ENCODE data around the gene CPLX4. TPM values are rescaled to one million over a fixed set of nuclear protein-coding genes. Genes with fewer than 3 reads are reported as not detected.

The CPLX4 gene
- total RNA-seq, 6 donors from 2014 or later: not detected

DNA sequence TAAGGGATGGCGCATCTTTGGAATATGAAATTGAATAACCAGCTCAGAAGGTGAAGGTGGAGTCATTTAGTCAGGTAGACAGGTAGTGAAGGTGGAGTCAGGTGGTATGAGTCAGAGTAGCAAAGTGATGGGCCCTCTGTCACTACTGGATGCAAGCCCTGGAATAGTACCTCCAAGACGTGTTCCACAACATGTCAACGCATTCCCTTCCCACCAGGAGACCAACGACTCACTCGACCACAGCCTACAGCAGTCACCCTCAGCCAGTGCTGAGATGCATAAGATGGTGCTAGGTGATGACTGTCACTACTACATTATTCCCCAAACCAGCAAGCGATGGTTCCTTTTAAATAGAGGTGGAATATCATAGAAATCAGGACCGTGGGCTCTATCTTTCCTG is 6.8 kb downstream of the CPLX4 start:
- no peaks in the 10 kb centered on the region for H3K36me3 ChIP-seq
- H3K9me3 ChIP-seq: no peaks in the 10 kb centered on the region
- ATAC-seq (ENCODE audit: low FRiP score in 2 of 2) (no peak), DNase-seq (no peak)
- H3K4me1 ChIP-seq: peaks cover 3 to 11% (median 7%) of the 10 kb centered on the region in 4 donors
- H3K27ac ChIP-seq: no peak overlapping the region
- no peak overlapping the region for H3K4me3 ChIP-seq
- no peaks in the 10 kb centered on the region for H3K27me3 ChIP-seq
- 80 to 89% methylated on average over 7 of the region's 7 CpGs for WGBS, 2 donors
- TF ChIP-seq POLR2AphosphoS5 (IDR thresholded peaks at IDR 0.05) (no peak), POLR2A (IDR thresholded peaks at IDR 0.05) (no peak), EP300 (IDR thresholded peaks at IDR 0.05) (no peak)
- TF ChIP-seq, protein P1, sequence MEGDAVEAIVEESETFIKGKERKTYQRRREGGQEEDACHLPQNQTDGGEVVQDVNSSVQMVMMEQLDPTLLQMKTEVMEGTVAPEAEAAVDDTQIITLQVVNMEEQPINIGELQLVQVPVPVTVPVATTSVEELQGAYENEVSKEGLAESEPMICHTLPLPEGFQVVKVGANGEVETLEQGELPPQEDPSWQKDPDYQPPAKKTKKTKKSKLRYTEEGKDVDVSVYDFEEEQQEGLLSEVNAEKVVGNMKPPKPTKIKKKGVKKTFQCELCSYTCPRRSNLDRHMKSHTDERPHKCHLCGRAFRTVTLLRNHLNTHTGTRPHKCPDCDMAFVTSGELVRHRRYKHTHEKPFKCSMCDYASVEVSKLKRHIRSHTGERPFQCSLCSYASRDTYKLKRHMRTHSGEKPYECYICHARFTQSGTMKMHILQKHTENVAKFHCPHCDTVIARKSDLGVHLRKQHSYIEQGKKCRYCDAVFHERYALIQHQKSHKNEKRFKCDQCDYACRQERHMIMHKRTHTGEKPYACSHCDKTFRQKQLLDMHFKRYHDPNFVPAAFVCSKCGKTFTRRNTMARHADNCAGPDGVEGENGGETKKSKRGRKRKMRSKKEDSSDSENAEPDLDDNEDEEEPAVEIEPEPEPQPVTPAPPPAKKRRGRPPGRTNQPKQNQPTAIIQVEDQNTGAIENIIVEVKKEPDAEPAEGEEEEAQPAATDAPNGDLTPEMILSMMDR (IDR thresholded peaks at IDR 0.05): no peak

DNA sequence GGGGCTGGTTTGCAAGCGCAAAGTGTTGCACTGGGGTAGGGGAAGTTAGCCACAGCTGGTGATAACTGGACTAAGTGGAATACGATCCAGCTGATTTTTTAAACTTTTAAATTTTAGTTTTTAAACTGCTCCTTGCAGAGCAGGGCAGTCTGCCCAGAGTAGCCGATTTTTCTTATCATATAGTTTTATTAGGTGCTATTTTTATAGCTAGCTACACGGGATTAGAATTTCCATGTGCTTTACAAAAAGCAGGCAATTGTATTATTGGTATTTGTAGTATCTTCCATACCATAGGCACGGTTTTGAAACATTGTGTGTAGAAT is 9.6 kb downstream of the CPLX4 start:
- DNase-seq: no peak
- no peak overlapping the region for H3K27ac ChIP-seq
- H3K9me3 ChIP-seq: no peaks in the 10 kb centered on the region
- peak overlapping the region in 3 of 4 donors; percentile 19 to 40 (median 30) for H3K4me3 ChIP-seq
- no peaks in the 10 kb centered on the region for H3K27me3 ChIP-seq
- H3K4me1 ChIP-seq: peaks cover 3 to 11% (median 7%) of the 10 kb centered on the region in 4 donors
- ATAC-seq (ENCODE audit: low FRiP score in 2 of 2): no peak
- 16 to 18% methylated on average over 5 of the region's 5 CpGs for WGBS, 2 donors
- H3K36me3 ChIP-seq: no peaks in the 10 kb centered on the region
- TF ChIP-seq, protein P1 (IDR thresholded peaks at IDR 0.05): no peak
- TF ChIP-seq EP300 (IDR thresholded peaks at IDR 0.05) (no peak), POLR2AphosphoS5 (IDR thresholded peaks at IDR 0.05) (no peak), POLR2A (IDR thresholded peaks at IDR 0.05) (no peak)

DNA sequence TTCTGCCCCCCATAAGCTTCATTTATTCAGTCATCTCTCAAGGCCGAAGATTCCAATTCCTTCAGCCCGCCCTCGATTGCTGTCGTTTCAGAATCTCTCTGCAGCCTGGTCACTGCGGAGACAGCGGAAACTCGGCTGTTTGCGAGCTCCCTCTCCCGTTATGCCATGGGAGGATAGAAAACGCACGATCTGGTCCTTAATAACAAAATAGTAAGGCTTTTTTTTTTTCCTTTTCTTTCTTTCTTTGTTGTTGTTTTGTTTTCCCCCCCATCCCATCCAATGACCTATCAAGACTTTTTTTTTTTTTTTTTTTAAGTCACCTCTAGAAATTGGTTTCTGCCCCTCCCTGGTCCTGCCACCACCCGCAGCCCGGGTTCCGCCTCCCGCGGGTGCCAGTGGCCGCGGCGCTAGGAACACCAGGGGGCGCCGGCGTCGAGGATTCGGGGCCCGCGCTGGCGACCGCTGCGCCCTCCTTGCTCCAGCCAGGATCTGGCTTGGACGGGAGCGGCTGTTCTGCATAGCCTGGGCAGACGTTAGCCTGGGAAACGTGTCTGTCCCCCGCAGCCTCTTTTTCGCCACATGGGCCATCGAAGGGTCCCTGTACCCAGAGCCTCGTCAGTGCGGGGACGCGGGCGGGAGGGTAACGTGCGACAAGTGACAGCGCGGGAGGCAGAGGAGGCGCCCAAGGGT is 10.1 kb downstream of the CPLX4 start:
- peak overlapping the region in 3 of 4 donors; percentile 19 to 40 (median 30) for H3K4me3 ChIP-seq
- 2 to 5% methylated on average over 39 to 41 of the region's 46 CpGs for WGBS, 2 donors
- no peak overlapping the region for H3K27ac ChIP-seq
- TF ChIP-seq, protein P1 (IDR thresholded peaks at IDR 0.05): peak; percentile 64 to 81 (median 68)
- TF ChIP-seq POLR2A (IDR thresholded peaks at IDR 0.05): no peak
- TF ChIP-seq EP300 (IDR thresholded peaks at IDR 0.05): no peak
- no peaks in the 10 kb centered on the region for H3K9me3 ChIP-seq
- ATAC-seq (ENCODE audit: low FRiP score in 2 of 2): peak; percentile 81 to 96
- no peaks in the 10 kb centered on the region for H3K27me3 ChIP-seq
- peak; percentile 66 to 96 for DNase-seq
- no peaks in the 10 kb centered on the region for H3K36me3 ChIP-seq
- H3K4me1 ChIP-seq: peaks cover 3 to 11% (median 7%) of the 10 kb centered on the region in 4 donors

DNA sequence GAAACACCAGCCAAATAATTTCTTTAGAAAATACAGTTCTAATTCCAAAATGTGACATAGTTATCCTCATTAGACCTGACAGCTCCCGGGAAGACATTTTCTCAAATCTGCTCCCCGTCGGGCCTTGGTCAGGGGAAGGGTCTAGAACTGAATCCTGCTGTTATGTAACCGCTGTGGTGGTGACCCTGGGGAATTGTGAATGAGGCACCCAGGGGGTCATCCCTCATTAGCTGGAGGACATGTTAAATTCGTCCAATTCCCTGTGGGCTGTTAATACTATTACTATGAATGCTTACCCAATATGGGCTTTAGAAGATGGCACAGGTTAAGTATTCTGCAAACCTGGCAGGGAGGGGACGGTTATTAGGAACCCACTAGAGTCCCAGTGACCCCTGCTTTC is 11.8 kb downstream of the CPLX4 start:
- no peaks in the 10 kb centered on the region for H3K27me3 ChIP-seq
- H3K4me1 ChIP-seq: peaks cover 3 to 11% (median 7%) of the 10 kb centered on the region in 4 donors
- ATAC-seq (ENCODE audit: low FRiP score in 2 of 2) (no peak), DNase-seq (no peak)
- WGBS, 2 donors: 83 to 86% methylated on average over 6 of the region's 6 CpGs
- H3K36me3 ChIP-seq: no peaks in the 10 kb centered on the region
- no peak overlapping the region for H3K27ac ChIP-seq
- H3K4me3 ChIP-seq: no peak overlapping the region
- TF ChIP-seq POLR2AphosphoS5 (IDR thresholded peaks at IDR 0.05) (no peak), EP300 (IDR thresholded peaks at IDR 0.05) (no peak), POLR2A (IDR thresholded peaks at IDR 0.05) (no peak)
- TF ChIP-seq, protein P1 (IDR thresholded peaks at IDR 0.05): no peak
- no peaks in the 10 kb centered on the region for H3K9me3 ChIP-seq

DNA sequence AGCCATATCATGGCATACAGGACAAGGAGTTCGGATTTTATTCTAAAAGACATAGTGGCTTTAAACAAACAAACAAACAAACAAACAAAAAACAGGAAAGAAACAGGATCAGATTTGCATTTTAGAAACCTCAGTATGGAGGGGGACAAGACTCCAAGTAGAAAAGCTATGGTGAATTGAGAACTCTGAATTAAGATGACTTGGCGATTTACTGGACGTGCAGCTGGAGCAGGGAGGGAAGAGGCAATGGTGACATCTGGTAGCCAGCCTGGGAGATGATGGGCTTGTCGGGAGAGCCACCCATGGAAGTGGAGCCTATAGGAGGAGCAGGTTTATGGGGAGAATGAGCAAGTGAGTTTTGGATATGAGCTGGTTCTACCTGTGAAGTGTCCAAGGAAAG is 13.2 kb downstream of the CPLX4 start:
- peaks cover 3 to 11% (median 7%) of the 10 kb centered on the region in 4 donors for H3K4me1 ChIP-seq
- no peaks in the 10 kb centered on the region for H3K27me3 ChIP-seq
- no peak for TF ChIP-seq POLR2A (IDR thresholded peaks at IDR 0.05)
- TF ChIP-seq, protein P1 (IDR thresholded peaks at IDR 0.05): no peak
- TF ChIP-seq POLR2AphosphoS5 (IDR thresholded peaks at IDR 0.05): no peak
- no peak for TF ChIP-seq EP300 (IDR thresholded peaks at IDR 0.05)
- no peak for DNase-seq
- 67 to 77% methylated on average over 4 of the region's 4 CpGs for WGBS, 2 donors
- no peak overlapping the region for H3K27ac ChIP-seq
- no peaks in the 10 kb centered on the region for H3K9me3 ChIP-seq
- no peaks in the 10 kb centered on the region for H3K36me3 ChIP-seq
- no peak overlapping the region for H3K4me3 ChIP-seq
- no peak for ATAC-seq (ENCODE audit: low FRiP score in 2 of 2)
